HG02840 (cell line): Measurements from ENCODE around the gene MIEF2.

Experiments
- ATAC-seq: cut with Tn5 transposase; IDR thresholded peaks from one replicate; pipeline ENCODE4 v1.9.1; 2021; ENCODE audit warnings: mild to moderate bottlenecking, moderate library complexity, moderate number of reproducible peaks; ENCODE audit not compliant: unreplicated experiment, low FRiP score

MIEF2 gene

GRCh38 chr17:18254888-18255649, 5.4 kb upstream of the MIEF2 start:
- no peak for ATAC-seq

GRCh38 chr17:18256351-18256750, 4.1 kb upstream of the MIEF2 start:
- ATAC-seq: no peak

DNA sequence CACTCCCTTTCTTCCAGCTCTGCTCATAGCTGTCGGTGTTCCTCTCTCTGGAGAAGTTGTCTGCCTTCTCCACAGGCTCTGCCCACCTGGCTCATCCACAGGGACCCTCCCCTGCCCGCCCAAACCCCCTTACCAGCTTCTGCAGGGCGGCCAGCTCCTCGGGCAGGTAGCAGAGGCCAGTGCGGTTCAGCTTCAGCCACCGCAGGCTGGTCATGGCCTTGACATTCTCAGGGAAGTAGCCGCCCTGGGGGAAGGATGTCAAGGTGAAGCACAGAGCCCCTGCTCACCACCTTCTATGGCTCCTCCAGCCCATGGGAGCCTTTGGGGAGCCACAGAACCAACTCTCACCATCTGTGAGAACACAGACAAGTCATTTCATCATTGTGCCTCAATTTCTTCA, 3.7 kb upstream of the MIEF2 start:
- ATAC-seq: no peak

DNA sequence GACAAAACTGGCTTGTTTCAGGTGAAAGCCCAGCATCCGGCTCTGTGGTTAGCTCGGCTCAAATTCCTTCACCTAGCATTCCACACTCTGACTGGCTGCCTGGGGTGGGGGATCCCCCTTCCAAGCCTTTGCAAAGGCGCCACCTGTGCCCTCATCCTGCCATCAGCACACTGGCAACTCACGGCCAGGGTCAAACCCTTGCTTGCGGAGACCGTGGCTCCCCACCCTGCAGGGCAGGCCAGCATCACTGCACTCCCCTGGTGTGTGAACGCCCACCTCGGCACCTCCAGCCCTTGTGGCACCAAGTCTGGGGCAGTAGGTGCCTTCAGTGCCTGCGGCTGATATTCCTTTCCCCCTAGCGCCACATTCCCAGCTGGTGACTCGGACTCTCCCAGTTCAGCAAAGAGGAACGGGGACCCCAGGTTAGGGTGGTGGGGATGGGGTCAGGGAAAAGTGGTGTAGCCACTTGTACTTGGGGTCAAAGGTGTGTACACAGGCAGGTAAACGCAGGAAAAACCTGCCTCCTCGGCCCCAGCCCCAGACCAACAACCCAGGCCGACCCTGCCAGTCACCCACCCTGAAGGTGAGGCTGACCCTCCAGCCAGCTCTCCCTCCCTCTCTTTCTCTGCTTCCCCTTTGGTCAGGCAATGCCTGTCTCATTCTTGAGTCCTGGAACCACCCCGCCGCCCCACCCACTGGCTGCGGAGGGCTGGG, 3.0 kb upstream of the MIEF2 start:
- ATAC-seq: no peak

GRCh38 chr17:18257982-18258355, 2.5 kb upstream of the MIEF2 start:
- no peak for ATAC-seq

DNA sequence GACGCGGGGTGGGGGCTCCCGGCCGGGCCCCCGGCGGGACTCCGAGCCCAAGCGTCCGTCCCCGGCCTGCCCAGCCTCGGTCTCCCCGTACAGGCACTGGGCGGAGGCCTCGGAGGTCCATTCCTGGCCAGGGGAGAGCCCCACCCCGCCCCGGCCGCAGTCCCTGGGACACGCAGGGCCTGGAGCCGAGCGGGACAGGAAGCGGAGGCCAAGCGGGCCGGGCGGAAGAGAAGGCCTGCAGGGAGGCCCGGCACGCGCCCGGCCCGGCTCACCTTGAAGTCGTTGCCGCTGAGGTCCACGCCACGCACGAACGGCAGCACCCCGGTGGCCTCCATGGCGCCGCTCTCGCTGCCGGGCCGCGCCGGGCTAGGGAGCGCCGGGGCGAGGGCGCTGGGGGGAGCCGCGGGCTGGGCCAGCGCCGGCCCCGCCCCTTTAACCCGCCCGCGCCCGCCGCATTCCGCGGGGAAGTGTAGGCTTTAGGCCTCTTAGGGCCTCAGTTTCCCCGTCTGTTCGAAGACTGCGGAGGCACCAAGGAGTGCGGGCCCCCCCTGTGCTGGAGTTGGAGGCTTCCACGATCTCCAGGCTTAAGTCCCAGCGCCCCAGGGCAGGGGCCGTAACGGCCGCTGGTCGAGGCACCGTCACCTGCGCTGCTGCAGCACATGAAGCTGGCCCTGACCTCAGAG, 2.0 kb upstream of the MIEF2 start, which contains the start of gene FLII:
Gene FLII, minus strand, starts transcription at position 383 of the 683 bp plus-strand sequence. Its CDS starts 48 bp downstream, at position 335.
- no peak for ATAC-seq

DNA sequence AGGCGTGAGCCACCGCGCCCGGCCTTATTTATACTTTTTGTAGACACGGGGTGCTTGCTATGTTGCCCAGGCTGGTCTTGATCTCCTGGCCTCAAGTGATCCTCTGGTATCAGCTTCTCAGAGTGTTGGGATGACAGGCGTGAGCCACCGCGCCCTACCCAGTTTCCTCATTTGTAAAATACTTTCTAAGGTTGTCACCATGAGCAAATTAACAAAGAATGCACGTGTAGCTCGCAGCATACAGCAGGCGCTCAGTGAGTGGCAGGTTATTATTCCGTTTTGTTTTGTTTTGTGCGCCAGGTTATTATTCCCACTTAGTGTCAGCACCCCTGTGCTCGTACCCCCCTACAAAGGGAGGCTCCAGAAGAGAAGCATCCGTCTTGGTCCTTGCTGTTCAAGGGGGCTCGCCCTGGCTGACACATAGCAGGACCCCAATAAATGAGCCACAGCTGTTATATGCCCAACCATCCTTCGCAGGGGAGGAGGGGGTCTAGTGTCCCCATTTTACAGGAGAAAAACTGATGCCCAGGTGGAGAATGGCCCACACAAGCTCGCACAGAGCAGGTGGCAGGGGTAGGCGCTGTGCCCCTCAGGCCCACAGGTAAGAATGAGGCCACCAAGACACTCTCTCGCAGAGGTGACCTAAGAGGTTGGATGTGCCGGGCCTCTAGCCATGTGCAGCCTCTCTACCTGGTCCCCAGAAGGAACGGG, 686 bp upstream of the MIEF2 start:
- ATAC-seq: no peak

- no peak for ATAC-seq
Observed at GRCh38 chr17:18261146-18261515, 669 bp downstream of the MIEF2 start.

- ATAC-seq: no peak
Observed at GRCh38 chr17:18261659-18262058, 1.2 kb downstream of the MIEF2 start.

DNA sequence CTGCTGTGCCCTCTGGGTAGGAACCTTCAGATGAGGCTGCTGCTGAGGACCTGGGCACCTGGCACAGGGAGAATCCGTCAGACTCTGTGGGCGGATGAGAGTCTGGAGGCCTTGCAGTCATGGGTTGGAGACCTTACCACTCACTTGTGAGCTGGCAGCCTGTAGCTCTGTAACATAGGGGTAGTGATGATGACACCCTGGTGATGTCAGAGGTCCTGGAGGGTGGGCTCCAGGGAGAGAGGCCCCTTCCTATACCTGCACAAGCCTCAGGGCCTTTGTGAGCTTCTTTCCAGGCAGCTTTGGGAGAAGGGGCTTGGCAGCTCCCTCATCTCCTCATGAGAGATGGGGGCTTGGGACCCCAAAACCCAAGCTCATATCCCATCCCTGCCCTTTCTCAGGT, 1.6 kb downstream of the MIEF2 start:
- ATAC-seq: no peak

GRCh38 chr17:18262641-18263040, 2.2 kb downstream of the MIEF2 start:
- no peak for ATAC-seq

DNA sequence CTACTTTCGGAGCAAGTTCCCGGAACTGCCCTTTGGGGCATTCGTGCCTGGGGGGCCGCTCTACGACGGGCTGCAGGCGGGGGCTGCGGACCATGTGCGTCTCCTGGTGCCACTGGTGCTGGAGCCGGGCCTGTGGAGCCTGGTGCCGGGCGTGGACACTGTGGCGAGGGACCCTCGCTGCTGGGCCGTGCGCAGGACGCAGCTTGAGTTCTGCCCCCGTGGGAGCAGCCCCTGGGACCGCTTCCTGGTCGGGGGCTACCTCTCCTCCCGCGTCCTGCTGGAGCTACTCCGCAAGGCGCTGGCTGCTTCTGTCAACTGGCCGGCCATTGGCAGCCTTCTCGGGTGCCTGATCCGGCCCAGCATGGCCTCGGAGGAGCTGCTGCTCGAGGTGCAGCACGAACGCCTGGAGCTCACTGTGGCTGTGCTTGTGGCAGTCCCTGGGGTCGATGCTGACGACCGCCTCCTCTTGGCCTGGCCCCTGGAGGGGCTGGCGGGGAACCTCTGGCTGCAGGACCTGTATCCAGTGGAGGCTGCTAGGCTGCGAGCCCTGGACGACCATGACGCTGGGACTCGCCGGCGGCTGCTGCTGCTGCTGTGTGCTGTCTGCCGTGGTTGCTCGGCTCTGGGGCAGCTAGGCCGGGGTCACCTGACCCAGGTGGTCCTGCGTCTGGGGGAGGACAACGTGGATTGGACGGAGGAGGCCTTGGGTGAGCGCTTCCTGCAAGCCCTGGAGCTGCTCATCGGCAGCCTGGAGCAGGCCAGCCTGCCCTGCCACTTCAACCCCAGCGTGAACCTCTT, 3.6 kb downstream of the MIEF2 start:
- no peak for ATAC-seq

DNA sequence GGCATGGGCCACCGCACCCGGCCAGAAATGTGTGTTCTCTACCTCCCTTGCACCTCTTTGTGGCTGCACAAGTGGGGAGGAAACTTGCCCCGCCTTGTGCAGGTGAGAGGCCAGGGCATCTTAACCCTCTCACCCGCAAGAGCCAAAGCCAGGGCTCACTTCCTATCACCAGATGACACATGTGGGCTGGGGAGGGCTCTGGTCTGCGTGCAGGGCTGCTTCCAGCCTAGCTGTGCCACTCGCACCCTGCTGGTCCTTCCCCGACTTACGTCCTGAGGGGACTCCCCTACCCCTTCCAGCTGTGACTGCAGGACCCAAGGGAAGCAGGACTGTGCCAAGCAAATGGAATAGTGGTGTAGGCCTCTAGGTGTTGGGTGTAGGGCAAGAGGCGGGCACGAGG, 6.9 kb downstream of the MIEF2 start:
- no peak for ATAC-seq

- no peak for ATAC-seq
Observed at GRCh38 chr17:18267927-18268711, 7.7 kb downstream of the MIEF2 start.

DNA sequence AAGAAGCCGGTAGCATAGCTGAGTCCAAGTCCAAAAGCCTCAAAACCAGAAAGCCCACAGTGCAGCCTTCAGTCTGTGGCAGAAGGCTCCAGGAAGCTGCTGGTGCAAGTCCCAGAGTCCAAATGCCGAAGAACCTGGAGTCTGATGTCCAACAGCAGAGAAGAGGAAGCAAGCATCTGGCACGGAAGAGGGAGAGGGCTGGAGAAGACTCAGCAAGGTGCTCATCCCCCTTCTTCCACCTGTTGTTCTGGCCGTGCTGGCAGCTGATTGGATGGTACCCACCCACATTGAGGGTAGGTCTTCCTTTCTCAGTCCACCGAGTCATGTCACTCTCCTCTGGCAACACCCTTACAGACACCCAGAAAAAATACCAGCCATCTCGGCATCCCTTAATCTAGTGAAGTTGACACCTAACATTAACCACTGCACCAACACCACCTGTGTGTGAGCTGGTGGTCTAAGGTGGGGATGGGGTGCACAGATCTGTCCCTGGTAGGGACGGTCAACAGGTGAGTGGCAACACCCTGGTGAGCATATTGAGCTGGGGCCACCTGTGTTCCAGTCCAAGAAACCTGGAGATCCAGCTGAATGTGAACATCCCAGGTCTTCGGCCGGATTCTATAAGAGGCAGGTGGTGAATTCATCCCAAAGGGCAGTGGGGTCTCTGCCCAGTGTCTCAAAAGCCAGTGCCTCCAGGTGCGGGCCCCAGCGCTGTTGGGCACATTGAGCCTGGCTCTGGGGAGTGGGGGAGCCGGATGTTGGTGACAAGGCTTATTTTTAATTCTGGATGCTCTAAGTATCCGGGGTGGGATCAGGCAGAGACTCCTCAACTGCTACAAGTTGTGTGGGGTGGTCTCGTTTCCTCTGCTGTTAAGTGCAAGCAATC, 9.8 kb downstream of the MIEF2 start:
- no peak for ATAC-seq

DNA sequence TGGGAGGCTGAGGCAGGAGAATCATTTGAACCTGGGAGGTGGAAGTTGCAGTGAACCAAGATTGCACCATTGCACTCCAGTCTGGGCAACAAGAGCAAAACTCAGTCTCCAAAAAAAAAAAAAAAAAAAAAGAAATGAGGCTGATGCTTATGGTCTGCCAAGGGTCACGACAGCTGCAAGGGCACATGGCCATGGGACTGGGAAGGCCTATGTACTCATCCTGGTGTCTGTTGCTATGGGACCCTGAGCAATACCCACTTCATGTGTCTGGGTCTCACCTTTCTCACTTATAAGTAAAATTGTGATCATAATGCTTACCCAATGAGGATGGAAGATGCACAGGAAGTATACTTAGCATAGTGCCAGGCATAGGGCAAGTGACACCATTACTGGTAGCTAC, 16.6 kb downstream of the MIEF2 start:
- ATAC-seq: no peak

DNA sequence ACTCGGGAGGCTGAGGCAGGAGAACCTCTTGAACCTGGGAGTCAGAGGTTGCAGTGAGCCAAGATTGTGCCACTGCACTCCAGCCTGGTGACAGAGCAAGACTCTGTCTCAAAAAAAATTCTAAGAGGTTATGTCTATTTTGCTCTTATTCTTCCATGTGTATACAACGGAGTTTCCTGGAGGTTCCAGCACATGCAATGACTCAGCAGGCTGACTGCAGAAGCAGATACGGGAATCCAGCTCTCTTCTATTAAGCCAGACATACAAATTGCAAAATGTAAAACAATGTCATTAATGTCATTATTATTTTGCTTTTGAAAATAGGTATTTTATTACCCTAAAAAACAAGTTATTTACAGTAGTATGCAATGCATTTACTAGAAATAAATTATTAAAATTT, 18.4 kb downstream of the MIEF2 start:
- no peak for ATAC-seq

DNA sequence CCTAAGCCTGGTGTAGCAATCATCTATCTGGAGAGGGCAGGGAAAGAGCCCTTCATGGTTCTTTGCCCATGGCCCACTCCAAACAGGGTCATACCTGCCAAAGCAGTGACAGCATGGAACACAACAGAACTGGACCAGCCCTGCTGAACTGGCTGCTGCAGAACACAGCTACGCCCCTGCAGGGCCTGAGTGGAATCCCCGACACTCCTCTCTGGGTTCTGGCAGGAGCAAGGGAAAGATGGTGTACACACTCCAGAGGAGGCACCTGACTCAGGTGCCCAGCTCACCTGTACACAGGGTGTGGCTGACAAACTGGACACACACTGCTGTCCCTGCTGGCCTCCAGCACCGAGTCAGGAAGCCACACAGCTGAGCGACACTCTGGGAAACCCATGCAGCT, 19.8 kb downstream of the MIEF2 start:
- ATAC-seq: no peak
